T-helper 1 cell treated with Interleukin-12 subunit alpha and Interleukin-12 subunit beta and Interleukin-4 antibody, amounts not matched to agents 30 ng/mL and 1 ng/mL, for 36 hours (primary cell): Measurements from ENCODE around the gene ZNF621. TPM values are rescaled to one million over a fixed set of nuclear protein-coding genes. Genes with fewer than 3 reads are reported as not detected.

Source experiments
- intact Hi-C: fragments of 100-400 bp; cut with micrococcal nuclease; formaldehyde crosslinking; loops from one replicate; pipeline ENCODE4 v1.15.1; 2024
- total RNA-seq: library from RNA; stranded (reverse); gene quantifications from 2 replicates; pipeline ENCODE4 v1.2.3, GENCODE V29; 2022

Gene ZNF621
- 23.1 and 23.6 TPM in 2 replicates for total RNA-seq

DNA sequence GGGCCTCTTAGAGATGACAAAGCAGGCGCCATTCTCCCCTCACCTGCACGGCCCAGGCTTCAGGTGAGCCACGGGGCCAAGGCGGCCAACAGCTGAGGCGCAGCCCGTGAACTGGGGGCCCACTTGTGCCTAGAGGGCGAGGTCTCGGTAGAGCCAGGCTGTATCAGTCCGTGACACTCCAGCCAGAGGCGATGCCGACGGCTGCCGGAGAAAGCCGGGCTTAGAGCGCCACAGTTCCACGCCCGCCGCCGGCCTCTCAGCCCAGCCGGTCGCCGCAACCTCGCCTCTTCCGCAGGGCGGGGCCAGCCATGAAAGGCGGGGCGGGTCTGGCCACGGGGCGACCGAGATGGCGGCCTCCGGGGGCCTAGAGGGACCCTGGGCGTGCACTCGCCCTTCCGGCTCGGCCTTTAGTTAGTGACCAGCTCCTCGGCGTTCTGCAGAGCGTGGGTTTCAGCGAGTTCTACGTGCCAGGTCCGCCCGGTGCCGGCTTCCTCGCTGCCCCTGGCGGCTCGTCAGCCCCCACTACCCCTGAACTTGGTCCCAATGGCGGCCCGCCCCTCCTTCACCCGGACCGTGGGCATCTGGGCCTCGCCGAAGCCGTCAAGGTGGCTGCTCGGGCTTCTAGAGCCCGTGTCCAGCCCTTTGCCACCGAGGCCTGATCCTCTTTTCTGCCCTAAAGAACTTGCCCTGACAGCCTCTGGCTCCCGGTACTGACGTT is at the start of gene ZNF621:
Gene ZNF621, plus strand, starts transcription at position 393 of the 718 bp plus-strand sequence. CDS start 881 bp downstream, outside the sequence.
- intact Hi-C loops: loop anchor here (1.0 to 5.0 kb wide), 11 partner anchors 18 to 1488 kb away; partner anchors contain the start of genes EIF1B, ENTPD3, RPL14 and ULK4

DNA sequence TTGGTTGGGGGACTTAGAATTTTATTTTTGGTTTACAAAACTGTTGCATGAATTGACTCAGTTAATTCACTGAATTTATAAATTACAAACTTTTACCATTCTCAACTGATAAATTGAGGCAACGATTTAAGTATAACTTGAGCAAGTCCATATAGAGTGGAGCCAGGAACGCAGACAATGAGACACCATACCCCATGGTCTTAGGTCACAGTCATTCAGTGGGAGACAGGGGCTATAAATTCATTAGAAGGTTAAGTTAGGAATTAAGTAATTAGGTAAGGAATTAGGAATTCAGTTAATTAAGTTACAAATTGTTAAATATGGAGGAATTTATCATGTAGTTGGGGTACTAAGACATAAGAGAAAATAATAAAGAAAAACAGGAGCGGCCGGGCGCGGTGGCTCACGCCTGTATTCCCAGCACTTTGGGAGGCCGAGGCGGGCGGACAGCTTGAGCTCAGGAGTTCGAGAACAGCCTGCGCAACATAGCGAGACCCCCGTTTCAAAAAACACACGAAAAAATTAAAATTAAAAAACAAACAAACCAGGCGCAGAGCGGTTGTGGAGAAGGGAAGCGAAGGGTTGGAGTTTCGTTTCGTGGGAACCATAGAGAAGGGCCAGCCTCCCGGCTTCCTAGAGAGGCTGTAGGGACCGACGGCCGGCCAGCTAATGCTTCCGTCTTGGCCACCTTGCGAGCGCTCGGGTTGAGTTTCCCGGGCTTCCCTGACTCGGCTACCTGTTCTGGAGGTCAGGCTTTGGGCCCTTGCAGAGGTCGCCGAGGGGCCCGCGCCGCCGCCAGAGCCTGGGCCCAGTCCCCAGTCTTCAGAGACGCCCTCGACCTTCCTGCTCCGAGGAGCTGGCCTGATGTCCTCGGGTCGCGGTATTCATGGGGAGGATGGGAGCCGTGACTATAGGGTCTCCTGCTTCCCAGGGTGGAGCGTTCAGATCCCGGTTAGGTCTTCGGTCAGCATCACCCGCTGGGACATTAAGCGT is 48.0 kb upstream of the ZNF621 start, which contains the start of gene ZNF619:
Gene ZNF619, plus strand, starts transcription at position 645 of the 993 bp plus-strand sequence. CDS start 858 bp downstream, outside the sequence.
- intact Hi-C loops: loop anchor here (1.0 kb wide), 6 partner anchors 12 to 167 kb away; partner anchors contain the start of genes EIF1B, RPL14, ZNF620 and ZNF621

DNA sequence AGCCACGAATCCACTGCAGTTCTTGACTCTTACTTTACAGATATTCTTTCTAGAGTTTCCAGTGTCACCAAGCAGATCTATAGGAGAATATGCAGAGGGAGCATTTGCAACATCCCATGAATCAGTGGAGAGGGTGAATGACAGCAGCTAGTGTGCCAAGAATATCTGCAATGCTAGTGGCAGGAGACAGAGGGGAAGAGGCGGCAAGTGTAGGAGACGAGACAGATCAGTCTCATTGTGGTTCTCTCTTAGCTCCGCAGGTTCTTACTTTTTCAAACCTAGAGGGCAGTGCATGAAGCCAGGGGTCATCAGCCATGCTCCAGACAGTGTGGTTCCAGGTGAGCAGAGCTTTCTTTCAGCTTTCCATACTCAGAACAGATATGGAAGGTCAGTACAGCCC is 47.1 kb upstream of the ZNF621 start:
- intact Hi-C loops: loop anchor here (1.0 kb wide), 6 partner anchors 13 to 168 kb away; partner anchors contain the start of genes EIF1B, RPL14, ZNF620 and ZNF621

DNA sequence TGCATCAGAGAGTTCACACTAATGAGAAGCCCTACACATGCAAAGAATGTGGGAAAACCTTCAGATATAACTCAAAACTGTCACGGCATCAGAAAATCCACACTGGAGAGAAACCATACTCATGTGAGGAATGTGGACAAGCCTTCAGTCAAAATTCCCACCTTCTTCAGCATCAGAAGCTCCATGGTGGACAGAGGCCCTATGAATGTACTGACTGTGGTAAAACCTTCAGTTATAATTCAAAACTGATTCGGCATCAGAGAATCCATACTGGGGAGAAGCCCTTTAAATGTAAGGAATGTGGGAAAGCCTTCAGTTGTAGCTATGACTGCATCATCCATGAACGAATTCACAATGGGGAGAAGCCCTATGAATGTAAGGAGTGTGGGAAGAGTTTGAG is 37.6 kb upstream of the ZNF621 start:
- intact Hi-C loops: no loop called here

DNA sequence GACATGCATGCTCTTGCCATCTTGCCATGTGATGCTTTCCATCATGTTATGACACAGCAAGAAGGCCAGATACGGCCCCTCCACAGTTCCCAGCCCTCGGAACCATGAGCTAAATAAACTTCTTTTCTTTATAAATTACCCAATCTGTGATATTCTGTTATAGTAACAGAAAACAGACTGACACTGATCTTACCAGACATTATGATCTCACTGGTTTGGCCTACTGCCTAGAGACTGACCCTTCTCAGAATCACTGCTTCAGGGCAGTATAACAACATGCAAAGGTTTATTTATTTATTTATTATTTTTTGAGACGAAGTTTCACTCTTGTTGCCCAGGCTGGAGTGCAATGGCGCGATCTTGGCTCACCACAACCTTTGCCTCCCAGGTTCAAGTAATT is 33.8 kb upstream of the ZNF621 start:
- intact Hi-C loops: no loop called here

DNA sequence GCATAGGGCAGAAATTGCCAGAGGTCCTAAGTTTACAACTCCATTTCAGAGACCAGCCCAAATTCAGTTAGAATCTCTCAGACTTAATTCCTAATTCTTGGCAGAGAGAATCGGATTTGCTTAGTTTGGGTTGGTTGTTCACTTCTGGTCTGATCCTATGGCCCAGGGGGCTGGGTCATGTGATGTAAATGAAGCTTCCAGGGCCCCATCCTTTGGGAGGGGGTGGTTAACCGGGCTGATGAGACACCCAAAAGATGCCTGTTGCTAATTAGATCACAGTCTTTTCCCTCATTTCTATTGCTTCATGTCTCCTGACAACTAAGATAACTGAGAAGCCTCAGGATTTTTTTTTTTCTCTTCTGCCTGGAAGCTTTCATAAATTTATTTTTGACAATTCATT is 30.1 kb upstream of the ZNF621 start:
- intact Hi-C loops: no loop called here

DNA sequence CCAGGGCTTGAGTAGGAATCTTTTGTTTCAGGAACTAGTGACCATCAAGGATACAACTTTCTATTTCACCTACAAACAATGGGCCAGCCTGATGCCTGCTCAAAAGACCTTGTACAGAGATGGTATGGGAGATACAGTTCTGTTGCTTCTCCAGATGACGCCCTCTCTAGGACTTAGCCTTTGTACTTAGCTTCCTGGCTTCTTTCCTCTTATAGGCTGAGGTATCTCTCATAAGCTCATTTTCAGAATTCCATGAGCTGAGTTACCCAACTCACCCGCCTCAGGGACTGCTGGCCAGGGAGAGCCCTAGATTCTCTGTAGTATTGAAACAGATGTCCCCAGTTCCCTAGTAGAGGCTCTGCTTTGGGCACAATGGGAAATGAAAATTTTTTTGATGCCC is 27.5 kb upstream of the ZNF621 start:
- intact Hi-C loops: no loop called here

DNA sequence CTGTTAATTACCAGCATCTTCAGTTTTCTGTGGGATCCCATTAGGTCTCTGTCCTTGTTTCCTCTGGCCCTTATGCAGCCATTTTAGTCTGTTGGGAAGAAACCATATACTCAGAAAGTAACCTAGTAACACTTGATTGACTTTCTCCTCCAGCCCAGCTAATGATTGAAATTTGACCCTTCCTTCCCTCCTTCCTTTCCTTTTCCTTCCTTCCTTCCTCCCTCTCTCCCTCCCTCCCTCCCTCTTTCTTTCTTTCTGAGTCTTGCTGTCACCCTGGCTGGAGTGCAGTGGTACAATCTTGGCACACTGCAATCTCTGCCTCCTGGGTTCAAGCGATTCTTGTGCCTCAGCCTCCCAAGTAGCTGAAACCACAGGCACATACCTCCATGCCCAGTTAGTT is 24.8 kb upstream of the ZNF621 start:
- intact Hi-C loops: no loop called here

DNA sequence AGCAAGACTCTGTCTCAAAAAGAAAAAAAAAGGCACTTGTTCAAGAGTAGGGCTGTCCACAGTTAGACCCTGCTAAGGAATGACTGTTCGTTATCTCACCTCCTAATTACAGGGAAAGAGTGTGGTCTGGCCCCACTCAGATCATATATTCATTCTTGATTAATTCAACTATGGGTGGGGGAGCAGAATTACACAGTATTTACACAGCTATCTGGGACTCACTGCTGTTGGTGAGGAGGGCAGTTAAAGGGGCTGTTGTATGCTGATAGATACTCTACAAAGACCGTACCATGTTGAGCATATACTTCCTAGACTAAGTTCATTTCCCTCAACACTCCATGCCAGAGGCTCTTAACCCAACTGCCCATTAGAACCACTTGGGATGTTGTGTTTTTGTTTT is 22.7 kb upstream of the ZNF621 start:
- intact Hi-C loops: no loop called here

DNA sequence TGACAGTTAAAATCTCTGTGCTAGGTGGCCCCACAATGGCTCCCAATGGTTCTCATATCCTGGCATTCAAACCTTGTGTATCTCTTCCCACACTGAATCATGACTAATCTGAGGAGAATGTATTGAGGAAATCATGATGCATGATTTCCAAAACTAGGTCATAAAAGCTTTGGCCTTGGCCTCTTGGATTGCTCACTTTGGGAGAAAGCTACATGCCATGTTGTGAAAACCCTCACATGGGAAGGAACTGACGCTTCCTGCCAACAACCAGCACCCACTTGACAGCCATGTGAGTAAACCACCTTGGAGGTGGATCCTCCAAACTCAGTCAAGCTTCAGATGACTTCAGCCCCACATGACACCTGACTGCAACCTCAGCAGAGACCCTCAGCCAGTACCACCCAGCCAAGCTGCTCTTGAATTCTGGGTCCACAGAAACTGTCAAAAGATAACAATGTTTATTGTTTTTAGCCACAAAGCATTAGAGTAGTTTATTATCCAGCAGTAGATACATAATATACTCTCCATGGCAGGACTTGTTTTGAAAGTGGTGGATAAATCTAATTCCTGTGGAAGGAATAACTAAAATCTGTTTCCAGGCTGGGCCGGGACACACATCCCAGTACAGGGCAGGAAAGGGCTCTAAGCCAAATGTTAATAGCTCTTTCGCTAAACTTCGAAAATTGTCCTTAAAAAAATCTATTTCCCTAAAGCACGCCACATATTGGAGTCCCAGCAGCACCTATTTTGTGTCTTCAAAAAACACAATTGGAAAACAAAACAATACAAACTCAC is 19.9 kb upstream of the ZNF621 start:
- intact Hi-C loops: loop anchor here (5.0 kb wide), 1 partner anchor 697 kb away; no protein-coding TSS in a partner anchor

DNA sequence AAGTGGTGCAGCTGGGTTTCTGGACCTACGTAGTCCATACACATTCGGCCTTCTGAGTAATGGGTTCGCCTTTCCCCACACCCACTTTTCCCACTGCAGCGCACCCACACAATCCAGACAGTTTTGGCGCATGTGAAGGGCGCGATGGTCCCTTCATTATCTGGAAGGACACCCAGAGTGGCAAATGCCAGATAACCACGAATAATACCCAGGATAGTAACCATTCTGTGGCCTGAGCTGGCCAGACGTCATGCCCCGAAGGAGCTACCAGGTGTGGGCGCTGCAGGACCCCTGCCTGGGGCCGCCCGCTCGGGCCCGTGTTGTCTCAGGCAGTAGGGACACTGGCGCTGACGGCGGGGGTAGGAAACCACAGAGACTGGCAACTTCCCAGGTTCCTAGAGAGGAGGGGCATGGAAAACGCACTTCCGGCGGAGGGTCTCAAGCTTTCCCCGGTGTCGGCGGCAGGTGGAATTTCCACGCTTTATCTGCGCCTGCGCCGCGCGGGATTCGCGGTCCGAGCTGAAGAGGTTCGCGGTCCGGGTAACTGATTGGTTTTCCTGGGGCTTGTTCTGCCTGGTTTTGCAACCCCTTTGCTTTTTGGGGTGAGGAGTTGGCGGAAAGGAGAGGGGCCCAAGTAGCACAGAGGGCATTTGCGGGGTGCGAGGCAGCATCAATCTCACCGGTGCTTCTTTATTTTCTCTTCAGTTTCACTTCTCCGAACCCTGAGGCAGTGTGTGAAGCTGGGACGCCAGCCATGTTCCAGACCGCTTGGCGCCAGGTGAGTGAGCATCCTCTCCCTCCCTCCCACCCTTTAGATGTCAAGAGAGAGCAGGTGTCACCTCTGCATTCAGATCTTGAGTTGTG is 18.9 kb upstream of the ZNF621 start, which contains the start of gene ZNF620:
Gene ZNF620, plus strand, starts transcription at position 441 of the 864 bp plus-strand sequence. Its CDS starts 314 bp downstream, at position 755.
- intact Hi-C loops: loop anchor here (1.0 to 5.0 kb wide), 5 partner anchors 18 to 696 kb away; partner anchors contain the start of genes RPL14, ZNF619 and ZNF621

DNA sequence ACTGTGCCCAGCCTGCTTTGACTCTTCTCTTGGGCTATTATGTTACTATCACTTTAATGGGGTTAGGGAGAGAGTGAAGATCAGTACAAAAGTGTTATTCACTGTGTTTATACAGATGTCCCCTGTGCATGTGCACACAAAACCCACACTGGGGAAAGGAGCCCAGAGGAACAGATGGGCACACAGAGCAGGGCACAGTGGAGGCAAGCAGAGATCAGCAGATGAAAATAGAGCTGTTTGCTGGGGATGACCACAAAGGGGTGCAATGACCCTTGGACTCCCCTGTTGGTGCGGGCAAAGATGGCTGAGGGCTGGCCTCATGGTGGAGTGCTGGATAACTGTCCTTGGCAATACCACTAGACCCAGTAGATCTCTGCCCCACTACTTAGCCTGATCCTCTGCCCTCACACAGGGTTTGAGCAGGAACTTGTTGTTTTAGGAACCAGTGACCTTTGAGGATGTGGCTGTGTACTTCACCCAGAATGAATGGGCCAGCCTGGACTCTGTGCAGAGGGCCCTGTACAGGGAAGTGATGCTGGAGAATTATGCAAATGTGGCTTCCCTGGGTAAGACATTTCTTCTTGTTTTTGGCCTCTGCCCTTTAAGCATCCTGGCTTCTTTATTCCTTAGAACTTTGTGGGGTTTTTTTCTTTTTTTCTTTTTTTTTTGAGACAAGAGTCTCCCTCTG is 13.6 kb upstream of the ZNF621 start:
- intact Hi-C loops: no loop called here

DNA sequence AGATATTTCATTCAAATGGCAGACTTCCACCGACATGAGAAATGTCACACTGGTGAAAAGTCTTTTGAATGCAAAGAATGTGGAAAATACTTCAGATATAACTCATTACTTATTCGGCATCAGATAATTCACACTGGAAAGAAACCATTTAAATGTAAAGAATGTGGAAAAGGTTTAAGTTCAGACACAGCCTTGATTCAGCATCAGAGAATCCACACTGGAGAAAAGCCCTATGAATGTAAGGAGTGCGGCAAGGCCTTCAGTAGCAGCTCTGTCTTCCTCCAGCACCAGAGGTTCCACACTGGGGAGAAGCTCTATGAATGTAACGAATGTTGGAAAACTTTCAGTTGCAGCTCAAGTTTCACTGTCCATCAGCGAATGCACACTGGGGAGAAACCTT is 8.6 kb upstream of the ZNF621 start:
- intact Hi-C loops: no loop called here

DNA sequence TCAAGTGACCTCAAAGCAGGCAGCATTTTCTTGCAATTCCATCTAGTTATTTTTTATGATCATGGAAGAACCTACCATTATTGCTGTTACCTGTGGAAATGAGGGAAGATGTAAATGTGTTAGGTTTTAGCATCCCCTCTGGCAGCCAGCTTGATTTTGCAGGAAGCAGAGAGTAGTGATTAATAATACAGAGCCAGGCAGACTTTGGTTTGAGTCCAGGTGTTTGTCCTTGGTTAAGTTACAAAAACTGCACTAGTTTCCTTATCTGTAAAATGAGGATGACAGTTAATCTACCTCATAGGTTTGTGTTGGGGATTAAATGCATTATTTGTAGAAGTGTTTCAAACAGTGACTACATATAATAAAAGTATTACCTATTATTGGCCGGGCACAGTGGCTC is 6.7 kb upstream of the ZNF621 start:
- intact Hi-C loops: no loop called here

DNA sequence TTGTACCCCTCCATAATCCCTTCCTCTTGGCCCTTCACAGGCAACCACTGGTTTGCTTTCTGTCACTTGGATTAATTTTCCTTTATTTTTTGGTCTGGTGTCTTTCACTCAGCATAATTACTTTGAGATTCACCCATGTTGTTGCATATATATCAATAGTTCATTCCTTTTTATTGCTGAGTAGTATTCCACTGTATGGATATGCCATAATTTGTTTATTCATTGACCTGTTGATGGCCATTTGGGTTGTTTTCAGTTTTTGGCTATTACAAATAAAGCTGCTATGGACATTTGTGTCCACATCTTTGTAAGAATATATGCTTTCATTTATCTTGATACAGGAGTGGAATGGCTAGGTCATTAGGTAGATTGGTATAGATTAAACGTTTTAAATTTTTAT is 5.9 kb upstream of the ZNF621 start:
- intact Hi-C loops: no loop called here

DNA sequence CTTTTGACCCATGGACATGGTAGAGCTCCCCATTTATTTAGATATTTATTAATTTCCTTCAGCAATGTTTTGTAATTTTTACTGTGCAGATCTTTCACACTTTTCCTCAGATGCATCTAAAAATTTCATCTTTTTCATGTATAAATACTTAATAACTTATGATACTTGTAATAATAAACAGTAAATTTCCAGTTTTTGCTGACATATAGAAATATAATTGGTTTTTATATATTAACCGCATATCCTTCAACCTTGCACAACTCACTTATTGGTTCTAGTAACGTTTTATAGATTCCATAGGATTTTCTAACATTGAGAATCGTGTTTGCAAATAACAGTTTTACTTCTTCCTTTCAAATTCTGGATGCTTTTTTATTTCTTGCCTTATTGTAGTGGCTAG is 3.5 kb upstream of the ZNF621 start:
- intact Hi-C loops: loop anchor here (5.0 kb wide), 2 partner anchors 194 to 1491 kb away; no protein-coding TSS in a partner anchor

DNA sequence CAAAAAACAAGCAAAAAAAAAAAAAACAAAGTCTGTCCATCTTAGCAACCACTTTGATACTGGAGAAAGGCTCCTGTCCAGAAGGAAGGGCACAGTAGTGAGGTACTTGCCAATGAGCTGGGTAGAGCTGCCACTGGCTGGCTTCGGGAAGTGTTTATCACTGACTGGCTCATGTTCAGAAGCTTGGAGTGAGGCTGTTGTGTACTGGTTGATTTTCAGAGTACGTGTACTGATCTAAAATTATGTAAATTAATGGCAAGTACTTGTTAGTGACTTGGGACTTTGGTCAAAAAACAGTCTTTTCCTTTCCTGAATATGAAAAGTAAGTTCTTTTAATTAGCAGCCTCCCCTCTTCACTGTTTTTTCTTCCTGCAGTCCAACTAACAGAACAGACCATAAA is 979 bp upstream of the ZNF621 start:
- intact Hi-C loops: loop anchor here (1.0 to 5.0 kb wide), 11 partner anchors 17 to 1489 kb away; partner anchors contain the start of genes EIF1B, ENTPD3, RPL14 and ULK4

DNA sequence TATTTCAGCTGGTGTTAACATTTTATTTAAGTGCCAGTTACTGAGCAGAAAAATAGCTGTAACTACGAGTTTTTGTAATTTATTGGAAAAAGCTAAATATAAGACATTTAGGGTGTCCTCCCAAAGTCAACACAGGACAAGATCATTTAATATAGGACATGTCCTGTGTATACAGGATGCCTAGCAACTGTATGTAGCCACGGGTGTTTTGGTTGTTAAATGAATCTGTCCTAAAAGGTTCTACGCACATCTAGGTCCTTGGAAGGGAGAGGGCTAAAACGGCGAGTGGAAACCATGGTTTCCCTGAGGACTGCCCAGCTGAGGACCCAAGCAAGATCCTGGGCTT is 565 bp upstream of the ZNF621 start:
- intact Hi-C loops: loop anchor here (1.0 to 5.0 kb wide), 11 partner anchors 18 to 1488 kb away; partner anchors contain the start of genes EIF1B, ENTPD3, RPL14 and ULK4

DNA sequence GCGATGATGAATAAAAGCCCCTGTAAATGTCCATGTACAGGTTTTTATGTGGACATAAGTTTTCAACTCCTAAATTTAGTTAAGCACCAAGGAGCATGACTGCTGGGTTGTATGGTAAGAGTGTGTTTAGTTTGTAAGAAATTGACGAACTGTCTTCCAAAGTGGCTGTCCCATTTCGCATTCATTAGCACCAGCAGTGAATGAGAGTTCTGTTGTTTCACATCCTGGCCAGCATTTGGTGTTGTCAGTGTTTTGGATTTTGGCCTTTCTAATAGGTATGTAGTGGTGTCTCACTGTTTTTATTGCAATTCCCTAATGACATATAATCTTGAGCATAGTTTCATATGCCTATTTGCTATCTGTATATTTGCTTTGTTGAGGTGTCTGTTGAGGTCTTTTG is 3.7 kb downstream of the ZNF621 start:
- intact Hi-C loops: no loop called here
